Mucosa of gallbladder (tissue), 1 donor: Measurements from ENCODE around the gene IFITM5. TPM values are rescaled to one million over a fixed set of nuclear protein-coding genes. Genes with fewer than 3 reads are reported as not detected.
"Not testable (repeated sequence)": the region's sequence is repeated elsewhere in the genome, so short reads cannot be mapped to it uniquely, and the experiment has no call there.

Experiments used
- DNase-seq: peaks from one replicate; pipeline ENCODE4 v3.0.0-alpha.2; 2020; ENCODE audit warnings: low spot score
- total RNA-seq: library from RNA; stranded (reverse); gene quantifications from one replicate; pipeline ENCODE4 v1.2.1, GENCODE V29; 2021
- donor health status: DM: no; HTN: no; CAD: no.

Gene IFITM5
- not detected for total RNA-seq

DNA sequence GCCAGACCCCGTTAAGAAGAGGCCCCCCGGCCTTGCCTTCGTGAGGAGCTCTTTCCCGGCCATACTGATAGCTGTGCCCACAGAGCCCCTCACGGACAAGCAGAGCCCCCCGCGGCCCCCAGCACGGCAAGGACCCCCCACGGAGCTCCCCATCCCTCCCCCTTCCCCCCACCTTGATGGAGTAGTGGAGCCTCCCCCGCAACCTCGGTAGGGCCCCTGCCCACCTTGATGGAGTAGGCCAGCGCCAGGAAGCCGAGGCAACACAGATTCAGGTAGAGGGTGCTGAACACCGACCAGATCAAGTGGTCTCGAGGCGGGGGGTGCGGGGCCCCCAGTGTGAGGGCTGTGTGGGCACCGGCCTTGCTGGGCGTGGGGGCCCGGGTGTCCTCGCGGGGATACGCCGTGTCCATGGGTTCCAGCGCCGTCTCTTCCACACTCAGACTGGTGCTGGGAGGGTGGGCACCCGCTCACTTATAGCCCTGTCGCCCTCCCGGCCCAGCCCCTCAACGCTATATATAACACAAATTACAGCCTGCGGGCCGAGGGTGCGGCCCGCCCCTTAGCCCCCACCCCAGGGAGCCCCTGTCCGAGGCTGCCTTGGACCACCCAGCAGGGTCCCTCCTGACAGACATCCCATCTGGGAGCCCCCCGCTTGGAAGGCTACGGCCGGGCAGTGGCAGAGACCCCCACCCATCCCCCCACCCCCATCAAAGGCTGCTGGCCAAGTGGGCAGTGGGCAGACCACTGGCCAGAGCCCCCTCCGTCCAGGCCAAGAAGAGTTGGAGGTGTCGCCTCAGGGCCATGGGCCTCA, at the start of gene IFITM5:
Gene IFITM5 (minus strand): TSS at position 446 of the 811 bp plus-strand sequence. CDS start 36 bp downstream, at position 410.
- no peak for DNase-seq

DNA sequence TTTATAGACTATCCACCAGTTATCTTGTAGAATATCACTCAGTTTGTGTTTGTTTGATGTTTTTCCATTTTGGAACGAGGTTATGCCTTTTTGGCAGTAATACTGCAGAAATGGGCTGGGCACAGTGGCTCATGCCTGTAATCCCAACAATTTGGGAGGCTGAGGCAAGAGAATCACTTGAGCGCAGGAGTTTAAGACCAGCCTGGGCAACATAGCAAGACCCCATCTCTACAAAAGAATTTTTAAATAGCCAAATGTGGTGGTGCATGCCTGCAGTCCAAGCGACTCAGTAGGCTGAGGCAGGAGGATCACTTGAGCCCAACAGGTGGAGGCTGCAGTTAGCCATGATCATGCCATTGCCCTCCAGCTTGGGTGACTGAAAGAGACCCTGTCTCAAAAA, 47.2 kb upstream of the IFITM5 start:
- DNase-seq, result no peak

DNA sequence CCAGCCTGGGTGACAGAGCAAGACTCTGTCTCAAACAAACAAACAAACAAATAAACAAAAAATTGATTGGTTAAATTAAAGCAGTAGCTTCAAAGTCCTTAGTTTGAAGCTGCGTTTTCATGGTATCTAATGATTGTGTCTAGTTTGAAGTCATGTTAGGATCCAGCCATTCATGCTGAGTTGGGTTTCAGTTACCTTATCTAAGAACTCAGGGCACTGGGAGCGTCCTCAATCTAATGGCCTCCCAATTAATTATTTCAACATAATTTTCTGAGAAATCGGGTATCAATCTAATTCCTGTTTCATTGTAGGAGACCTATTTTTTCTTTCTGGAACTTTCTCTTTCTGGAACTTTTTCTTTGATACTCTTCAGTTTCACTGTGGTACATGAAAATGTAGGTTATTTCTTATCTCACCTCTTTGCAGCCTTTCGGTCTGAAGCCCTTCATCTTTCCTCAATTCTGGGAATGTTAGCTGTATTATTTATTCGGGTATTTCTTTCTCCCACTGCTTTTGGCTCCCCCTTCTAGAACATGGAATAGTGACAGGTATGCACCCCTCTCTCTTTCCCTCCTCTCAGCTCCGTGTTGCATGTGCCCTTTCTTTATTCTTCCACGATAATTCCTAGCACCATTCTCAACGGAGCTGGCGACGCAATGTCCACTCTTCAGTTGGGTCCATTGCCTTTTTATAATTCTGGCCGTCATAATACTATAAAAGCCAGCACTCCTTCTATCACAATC, 45.7 kb upstream of the IFITM5 start:
- no peak for DNase-seq

DNA sequence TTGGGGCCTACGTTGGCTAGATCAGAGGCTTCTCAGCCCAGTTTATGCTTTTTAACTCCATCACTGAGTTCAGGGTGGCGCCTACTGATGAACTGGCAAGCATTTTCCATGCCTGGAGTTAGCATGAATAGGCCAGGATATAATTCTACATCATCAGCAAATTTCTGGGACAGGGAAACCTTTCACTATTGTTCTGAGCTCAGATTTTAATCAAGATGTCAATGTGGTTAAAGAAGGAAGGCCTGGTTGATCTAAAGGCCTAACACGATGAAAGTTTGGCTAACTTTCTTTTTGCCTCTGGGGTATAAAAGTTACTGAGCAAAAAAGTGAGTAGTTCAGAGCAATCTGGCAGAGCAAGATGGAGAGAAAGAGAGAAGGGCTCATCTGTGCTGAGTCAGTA, 43.0 kb upstream of the IFITM5 start:
- no peak for DNase-seq

DNA sequence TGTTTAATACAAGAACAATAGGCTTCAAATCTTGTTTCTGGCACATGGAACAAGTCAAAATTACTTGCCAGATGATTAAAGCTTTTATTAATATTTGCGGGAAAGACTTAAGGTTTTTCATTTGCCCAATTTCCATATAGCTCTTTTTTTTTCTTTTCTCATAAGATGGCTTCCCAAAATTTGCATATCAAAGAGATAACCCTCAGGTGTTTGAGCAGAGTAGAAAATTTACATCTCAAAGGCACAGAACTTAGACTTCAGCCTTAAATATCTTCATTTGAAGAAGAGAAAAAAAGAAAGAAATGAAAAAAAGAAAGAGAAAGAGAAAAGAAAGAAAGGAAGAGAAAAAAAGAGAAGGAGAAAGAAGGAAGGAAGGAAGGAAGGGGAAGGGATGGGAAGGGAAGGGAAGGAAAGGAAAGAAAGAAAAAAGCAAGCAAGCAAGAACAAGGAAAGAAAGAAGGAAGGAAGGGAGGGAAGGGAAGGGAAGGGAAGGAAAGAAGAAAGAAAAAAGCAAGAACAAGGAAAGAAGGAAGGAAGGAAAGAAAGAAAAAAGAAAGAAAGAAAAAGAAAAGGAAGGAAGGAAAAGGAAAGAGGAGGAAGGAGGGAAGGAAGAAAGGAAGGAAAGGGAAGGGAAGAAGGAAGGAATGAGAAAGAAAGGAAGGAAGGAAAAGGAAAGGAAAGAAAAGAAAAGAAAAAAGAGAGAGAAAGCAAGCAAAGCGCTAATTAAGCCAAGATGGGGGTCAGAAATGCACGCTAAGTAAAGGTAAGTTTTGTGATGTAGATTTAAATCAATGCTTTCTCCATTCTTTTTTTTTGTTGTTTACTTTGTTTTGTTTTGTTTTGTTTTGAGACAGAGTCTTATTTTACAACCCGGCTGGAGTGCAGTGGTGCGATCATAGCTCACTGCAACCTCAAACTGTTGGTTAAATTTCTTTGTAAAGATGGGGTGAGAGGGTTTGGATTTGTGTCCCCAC, 41.5 kb upstream of the IFITM5 start:
- DNase-seq, result no peak

DNA sequence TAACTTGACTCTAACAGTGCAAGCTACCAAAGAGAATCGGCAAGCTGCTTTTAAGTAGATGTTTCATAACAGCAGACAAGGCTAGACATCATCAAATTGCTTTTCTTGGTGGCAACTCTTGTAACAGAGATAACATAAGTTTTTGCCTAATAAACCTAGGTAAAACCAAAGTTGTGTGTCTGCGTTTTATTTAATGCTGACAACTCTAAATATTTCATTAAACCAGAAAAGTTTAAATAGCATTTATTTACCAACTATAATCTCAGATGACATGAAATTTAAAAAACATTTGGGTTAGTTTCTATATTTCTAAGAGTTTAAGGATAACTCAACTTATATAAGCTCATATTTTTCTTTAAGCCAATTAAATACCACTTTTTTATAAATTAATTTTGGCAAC, 40.6 kb upstream of the IFITM5 start:
- no peak for DNase-seq

DNA sequence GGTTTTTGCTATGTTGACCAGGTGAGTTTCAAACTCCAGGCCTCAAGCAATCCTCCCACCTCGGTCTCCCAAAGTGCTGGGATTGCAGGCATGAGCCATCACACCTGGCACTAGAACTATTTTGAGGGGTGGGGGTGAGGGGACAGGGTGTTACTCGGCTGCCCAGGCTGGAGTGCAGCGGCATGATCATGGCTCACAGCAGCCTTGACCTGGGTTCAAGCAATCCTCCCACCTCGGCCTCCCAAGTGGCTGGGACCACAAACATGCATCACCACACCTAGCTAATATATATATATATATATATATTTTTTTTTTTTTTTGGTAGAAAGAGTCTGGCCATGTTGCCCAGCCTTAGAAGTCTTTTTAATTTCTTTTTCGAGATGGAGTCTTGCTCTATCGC, 38.4 kb upstream of the IFITM5 start:
- DNase-seq, result no peak

DNA sequence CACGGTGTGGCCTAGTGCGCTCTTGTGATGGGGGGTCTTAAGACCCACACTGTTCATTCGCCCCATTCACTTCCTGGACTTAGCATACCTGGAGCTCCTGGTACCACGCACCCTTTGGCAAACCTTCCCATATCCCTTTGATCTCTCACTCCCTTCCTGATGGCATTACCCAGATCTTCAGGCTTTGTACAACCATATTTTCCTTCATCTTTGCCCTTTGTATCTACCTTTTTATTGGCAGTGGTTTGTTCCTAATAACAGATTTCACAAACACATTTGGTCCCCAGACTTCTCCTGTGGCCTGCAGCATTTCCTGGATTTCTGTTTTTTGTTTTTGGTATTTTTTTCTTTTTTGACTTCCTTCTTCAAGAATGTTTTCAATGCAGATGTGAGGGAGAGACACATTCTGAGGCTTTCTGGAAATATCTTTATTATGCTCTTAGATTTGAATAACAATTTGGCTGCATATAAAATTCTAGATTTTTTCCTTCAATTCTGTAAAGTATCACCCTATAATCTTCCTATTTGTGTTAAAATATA, 37.4 kb upstream of the IFITM5 start:
- no peak for DNase-seq

DNA sequence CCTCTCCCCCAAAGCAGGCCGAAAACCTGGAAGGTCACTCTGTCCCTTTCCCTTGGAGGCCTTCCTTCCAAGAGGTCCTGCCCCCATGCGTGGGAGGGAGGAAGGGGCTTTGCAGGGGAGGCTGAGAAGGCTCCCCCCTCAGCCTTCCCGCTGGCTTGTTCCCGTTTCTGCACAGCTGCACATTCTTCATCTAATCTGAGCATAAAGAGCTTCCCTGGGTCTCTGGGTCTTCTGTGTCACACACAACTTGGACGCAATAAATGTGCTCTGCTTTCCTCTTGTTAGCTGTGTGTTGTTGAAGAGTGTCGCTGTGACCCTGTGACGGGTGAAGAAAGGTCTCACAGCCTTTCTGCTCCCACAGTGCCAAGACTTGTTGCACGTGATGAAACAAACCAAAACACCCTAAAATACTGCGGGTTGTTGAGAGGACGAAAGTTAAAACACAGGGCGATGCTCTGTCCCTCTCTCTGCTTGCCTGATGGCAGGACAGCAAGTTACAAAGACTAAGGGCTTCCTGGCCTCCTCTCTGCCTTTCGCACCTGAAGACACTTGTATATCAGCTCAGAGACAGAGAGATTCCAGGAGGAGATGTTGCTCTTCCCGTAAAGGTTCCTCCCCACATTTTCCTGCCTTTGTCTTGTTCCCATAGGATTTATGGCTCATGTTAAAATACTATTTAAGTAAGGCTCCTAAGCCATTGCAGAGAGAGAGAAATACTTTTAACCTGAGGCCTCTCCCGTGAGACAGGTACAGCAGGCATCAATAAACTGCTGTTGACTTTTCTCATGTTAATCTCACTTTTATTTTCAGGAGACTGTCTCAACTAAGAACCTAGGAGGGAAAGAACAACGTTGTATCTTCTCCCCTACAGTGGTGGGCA, 36.7 kb upstream of the IFITM5 start:
- no peak for DNase-seq

DNA sequence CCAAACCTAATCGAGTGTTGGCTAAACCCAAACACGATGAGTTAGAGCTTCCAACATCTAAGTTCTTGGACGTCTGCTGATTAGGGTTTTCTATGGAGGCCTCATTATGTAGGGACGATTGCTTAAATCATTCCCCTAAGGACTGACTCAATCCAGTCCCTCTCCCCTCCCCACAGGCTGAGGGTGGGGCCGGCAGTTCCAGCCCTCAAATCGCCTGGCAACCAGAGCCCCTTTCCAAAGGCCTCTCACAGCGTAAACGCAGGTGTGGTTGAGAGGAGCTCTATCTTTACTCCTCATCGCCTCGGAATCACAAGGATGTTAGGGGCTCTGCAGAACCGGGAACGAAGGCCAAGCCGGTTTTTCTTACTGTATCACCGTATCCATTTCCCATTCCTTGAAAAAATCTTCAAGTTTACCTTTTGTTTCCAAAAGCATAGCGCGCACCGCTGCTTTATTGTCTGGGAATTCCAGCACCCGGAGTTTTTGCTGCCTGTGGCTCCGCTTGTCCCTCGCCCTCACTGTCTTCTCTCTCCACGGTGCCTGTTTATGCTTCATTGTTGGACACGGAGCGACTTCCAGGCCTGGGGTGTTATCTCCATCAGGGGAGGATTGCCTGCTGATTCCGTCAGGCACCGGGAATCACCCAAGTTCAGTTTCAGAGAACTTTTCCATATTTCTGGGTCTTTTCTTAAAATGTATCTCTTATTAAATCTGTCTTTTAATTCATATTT, 35.1 kb upstream of the IFITM5 start:
- no peak for DNase-seq

DNA sequence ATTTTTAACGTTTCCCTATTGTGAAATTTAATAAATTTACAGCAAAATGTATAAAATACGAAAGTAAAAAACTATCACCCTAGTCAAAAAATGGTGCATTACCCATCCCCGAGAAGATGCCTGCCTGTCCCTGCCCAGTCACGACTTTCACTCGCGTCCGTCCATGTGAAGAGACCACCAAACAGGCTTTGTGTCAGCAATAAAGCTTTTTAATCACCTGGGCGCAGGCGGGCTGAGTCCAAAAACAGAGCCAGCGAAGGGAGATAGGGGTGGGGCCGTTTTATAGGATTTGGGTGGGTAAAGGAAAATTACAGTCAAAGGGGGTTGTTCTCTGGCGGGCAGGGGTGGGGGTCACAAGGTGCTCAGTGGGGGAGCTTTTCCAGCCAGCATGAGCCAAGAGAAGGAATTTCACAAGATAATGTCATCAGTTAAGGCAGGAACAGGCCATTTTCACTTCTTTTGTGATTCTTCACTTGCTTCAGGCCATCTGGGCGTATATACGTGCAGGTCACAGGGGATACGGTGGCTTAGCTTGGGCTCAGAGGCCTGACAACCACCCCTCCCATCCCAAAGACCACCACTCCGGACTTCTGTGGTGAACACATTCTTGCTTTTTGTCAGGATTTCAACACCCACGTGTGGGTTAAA, 34.4 kb upstream of the IFITM5 start:
- DNase-seq, result not testable (repeated sequence)

DNA sequence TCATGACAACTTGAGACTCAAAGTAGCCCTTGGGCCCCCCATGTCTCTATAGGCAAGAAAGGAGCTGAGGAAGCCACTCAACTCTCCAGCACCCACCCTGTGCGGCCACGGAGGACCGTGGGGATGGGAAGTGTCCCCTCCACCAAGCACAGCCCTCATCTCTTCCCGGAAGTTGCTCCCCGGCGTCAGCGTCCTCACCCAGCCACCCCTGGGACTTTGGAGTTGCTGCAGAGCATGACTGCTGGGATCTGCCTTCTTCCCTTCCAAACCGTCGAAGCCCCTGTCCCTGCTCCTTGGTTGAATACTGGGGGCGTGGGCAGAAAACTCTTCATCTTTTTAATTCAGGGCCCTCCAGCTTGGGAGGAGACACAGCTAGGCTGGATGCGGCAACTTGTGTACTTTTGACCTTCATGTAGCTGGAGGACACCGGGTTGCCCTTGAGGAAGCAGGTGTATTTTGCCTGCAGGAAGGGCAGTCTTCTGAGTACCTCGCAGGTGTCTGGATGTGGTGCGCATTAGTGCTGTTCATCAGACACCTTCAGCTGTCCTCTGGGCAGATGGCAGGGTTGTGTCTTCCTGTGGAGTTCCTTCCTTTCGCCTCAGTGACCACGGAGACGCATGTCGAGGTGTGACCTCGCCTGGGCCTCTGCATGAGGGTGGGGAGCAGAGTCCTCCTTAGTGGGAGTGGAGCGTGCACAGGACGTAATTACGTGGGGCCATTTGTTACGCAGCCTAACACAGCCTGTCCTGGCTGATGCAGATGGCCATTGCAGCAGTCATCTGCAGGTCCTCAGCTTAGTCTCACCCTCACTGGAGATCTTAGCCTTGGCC, 33.5 kb upstream of the IFITM5 start:
- no peak for DNase-seq

DNA sequence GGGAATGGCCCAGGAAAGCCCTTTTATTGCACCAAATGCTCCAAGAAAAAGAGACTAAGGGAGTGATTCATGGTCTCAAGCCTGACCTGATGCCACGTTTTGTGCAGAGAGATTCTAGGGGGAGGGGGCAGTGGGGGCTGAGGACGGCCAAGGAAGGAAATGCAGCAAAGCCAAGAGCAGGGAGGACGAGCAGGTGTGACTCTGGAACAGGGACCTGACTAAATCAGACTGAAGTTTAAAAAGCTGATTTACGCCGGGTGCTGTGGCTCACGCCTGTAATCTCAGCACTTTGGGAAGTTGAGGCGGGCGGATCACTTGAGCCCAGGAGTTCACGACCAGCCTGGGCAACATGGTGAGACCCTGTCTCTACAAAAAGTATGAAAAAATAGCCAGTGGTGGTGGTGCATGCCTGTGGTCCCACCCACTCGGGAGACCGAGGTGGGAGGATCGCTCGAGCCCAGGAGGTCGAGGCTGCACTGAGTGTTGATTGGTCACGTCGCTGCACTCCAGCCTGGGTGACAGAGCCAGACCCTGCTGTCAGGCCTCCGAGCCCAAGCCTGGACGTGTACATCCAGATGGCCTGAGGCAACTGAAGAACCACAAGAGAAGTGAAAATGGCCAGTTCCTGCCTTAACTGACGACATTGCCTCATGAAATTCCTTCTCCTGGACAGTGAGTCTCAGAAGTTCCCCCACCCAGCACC, 32.2 kb upstream of the IFITM5 start:
- DNase-seq, result no peak

DNA sequence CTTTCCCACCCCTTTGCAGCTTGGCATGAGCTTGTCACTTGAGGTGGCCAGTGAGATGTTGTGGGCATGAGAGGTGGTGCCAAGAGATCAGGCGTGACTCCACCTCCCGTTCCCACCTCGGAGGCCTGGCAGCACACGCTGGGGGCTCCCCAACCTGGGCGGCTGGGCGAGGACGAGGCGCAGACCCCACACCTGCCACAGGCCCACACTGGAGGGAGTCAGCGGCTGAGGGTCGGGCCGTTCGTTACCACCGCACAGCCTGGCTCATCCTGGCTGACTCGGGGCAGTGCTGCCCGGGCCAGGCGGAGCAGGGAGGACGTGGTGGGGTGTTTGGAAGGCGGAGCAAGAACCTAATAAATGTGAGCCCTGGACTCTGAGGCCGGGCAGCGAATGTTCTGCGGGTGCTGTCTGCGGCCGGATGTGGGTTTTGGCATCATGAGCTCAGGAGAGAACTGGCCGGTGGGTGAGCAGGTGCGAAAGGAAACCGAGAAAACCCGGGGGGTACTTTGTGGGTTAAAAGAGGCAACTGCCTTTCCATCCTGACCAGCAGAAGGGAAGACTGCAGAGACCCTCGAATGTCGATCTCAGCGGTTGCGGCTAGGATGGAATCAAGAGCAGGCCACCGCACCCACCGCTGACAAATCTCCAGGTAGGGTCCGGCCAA, 31.5 kb upstream of the IFITM5 start:
- DNase-seq, result no peak

DNA sequence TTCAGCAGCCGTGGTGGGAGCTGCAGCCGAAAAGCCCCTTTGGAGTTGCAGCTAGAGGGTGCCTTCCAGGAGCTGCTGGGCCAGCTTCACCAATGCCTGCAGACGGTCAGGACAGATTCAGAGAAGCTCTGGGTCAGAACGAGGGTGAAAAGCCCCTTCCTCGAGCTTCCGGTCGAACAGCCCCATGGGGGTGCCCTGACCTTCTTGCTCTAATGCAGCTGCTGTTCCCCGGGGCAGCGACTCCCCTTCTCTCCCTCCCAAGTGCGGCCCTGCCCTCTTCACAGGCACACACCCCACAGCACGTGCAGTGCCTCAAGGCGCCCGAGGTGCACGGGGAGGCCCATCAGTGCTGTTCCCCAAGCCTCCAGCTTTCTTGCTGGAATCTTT, 31.0 kb upstream of the IFITM5 start:
- DNase-seq, result no peak

DNA sequence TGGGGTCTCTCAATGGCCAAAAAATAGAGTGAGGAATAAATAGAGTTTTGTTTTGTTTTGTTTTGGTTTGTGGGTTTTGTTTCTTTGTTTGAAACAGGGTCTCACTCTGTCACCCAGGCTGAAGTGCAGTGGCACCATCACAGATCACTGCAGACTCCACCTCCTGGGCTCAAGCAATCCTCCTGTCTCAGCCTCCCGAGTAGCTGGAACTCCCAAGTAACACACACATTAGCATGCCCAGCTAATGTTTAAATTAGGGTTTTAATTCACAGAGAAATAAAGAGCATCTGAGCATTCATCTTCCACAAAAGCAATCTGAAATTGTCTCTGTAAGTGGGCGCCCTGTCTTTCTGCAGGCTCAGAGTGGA, 30.5 kb upstream of the IFITM5 start:
- DNase-seq, result no peak

DNA sequence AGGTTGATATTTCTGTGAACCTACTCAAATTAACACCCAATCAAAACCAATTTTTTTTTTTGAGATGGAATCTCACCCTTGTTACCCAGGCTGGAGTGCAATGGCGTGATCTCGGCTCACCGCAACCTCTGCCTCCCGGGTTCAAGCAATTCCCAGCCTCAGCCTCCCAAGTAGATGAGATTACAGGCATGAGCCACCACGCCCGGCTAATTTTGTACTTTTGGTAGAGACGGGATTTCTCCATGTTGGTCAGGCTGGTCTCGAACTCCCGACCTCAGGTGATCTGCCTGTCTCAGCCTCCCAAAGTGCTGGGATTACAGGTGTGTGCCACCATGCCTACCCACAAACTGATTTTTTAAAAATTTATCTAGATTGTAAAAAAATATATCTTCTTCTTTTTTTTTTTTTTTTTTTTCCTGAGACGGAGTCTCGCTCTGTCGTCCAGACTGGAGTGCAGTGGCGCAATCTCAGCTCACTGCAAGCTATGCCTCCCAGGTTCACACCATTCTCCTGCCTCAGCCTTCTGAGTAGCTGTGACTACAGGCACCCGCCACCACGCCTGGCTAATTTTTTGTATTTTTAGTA, 29.3 kb upstream of the IFITM5 start:
- not testable (repeated sequence) for DNase-seq
